Measurements from ENCODE around the gene SAMD13. TPM values are rescaled to one million over a fixed set of nuclear protein-coding genes. Genes with fewer than 3 reads are reported as not detected.

The SAMD13 gene
- total RNA-seq, 1 donor from 2014 or later = 0.93 TPM

GRCh38 chr1:84379138-84379916 is 77.8 kb downstream of the SAMD13 start:
- no peaks in the 10 kb centered on the region for H3K9me3 ChIP-seq (ENCODE audit: insufficient read depth, low read depth, low read length)
- H3K4me2 ChIP-seq (ENCODE audit: low read length) = peak overlapping the region; percentile 64
- no peak overlapping the region for H2AFZ ChIP-seq (ENCODE audit: low read depth, low read length)
- Mint-ChIP-seq H3K27ac (ENCODE audit: unreplicated experiment) (no peak overlapping the region), H3K27me3 (ENCODE audit: low read depth, unreplicated experiment) (no peaks in the 10 kb centered on the region), H3K36me3 (ENCODE audit: low read depth, unreplicated experiment) (no peaks in the 10 kb centered on the region), H3K4me1 (ENCODE audit: low read depth, unreplicated experiment) (peaks cover 12% of the 10 kb centered on the region), H3K9me3 (ENCODE audit: unreplicated experiment) (no peaks in the 10 kb centered on the region), H3K4me3 (ENCODE audit: unreplicated experiment) (no peak overlapping the region)
- peak overlapping the region; percentile 3 for H3K9ac ChIP-seq (ENCODE audit: low read length)
- H3K36me3 ChIP-seq (ENCODE audit: insufficient read depth, low read length) = no peaks in the 10 kb centered on the region
- no peak overlapping the region for H3K4me3 ChIP-seq (ENCODE audit: insufficient read depth, low read depth, low read length)
- peak; percentile 95 for DNase-seq (ENCODE audit: low read depth)
- TF ChIP-seq CTCF (IDR thresholded peaks at IDR 0.05; ENCODE audit: insufficient read depth, low read depth, low read length) (no peak), EZH2 (IDR thresholded peaks at IDR 0.05; ENCODE audit: insufficient read depth, low read length) (no peak)
- H3K4me1 ChIP-seq (ENCODE audit: insufficient read depth, low read length) = peaks cover 40% of the 10 kb centered on the region
- H3K27ac ChIP-seq (ENCODE audit: low read depth, low read length) = peak overlapping the region; percentile 2
- peak; percentile 86 for FAIRE-seq
- no peaks in the 10 kb centered on the region for H4K20me1 ChIP-seq (ENCODE audit: insufficient read depth, low read length)
- no peaks in the 10 kb centered on the region for H3K27me3 ChIP-seq (ENCODE audit: insufficient read depth, low read length)
- H3K79me2 ChIP-seq (ENCODE audit: insufficient read depth, low read length) = no peaks in the 10 kb centered on the region

GRCh38 chr1:84379917-84380180 is 78.3 kb downstream of the SAMD13 start:
- Mint-ChIP-seq H3K27ac (ENCODE audit: unreplicated experiment) (no peak overlapping the region), H3K4me3 (ENCODE audit: unreplicated experiment) (no peak overlapping the region), H3K36me3 (ENCODE audit: low read depth, unreplicated experiment) (no peaks in the 10 kb centered on the region), H3K4me1 (ENCODE audit: low read depth, unreplicated experiment) (peaks cover 12% of the 10 kb centered on the region), H3K27me3 (ENCODE audit: low read depth, unreplicated experiment) (no peaks in the 10 kb centered on the region), H3K9me3 (ENCODE audit: unreplicated experiment) (no peaks in the 10 kb centered on the region)
- DNase-seq (ENCODE audit: low read depth) = no peak
- no peak overlapping the region for H2AFZ ChIP-seq (ENCODE audit: low read depth, low read length)
- FAIRE-seq = no peak
- TF ChIP-seq CTCF (IDR thresholded peaks at IDR 0.05; ENCODE audit: insufficient read depth, low read depth, low read length) (no peak), EZH2 (IDR thresholded peaks at IDR 0.05; ENCODE audit: insufficient read depth, low read length) (no peak)
- no peaks in the 10 kb centered on the region for H3K79me2 ChIP-seq (ENCODE audit: insufficient read depth, low read length)
- no peak overlapping the region for H3K4me3 ChIP-seq (ENCODE audit: insufficient read depth, low read depth, low read length)
- H3K4me1 ChIP-seq (ENCODE audit: insufficient read depth, low read length) = peaks cover 40% of the 10 kb centered on the region
- H3K9ac ChIP-seq (ENCODE audit: low read length) = peak overlapping the region; percentile 3
- no peaks in the 10 kb centered on the region for H3K9me3 ChIP-seq (ENCODE audit: insufficient read depth, low read depth, low read length)
- H3K4me2 ChIP-seq (ENCODE audit: low read length) = peak overlapping the region; percentile 64
- H3K27me3 ChIP-seq (ENCODE audit: insufficient read depth, low read length) = no peaks in the 10 kb centered on the region
- H3K27ac ChIP-seq (ENCODE audit: low read depth, low read length) = no peak overlapping the region
- H3K36me3 ChIP-seq (ENCODE audit: insufficient read depth, low read length) = no peaks in the 10 kb centered on the region
- H4K20me1 ChIP-seq (ENCODE audit: insufficient read depth, low read length) = no peaks in the 10 kb centered on the region

- H4K20me1 ChIP-seq (ENCODE audit: insufficient read depth, low read length) = no peaks in the 10 kb centered on the region
- TF ChIP-seq EZH2 (IDR thresholded peaks at IDR 0.05; ENCODE audit: insufficient read depth, low read length) (no peak), CTCF (IDR thresholded peaks at IDR 0.05; ENCODE audit: insufficient read depth, low read depth, low read length) (no peak)
- no peak overlapping the region for H3K27ac Mint-ChIP-seq (ENCODE audit: unreplicated experiment)
- no peak overlapping the region for H3K9ac ChIP-seq (ENCODE audit: low read length)
- FAIRE-seq = no peak
- H3K36me3 ChIP-seq (ENCODE audit: insufficient read depth, low read length) = no peaks in the 10 kb centered on the region
- no peaks in the 10 kb centered on the region for H3K27me3 ChIP-seq (ENCODE audit: insufficient read depth, low read length)
- H3K4me1 Mint-ChIP-seq (ENCODE audit: low read depth, unreplicated experiment) = peaks cover 4% of the 10 kb centered on the region
- H3K4me2 ChIP-seq (ENCODE audit: low read length) = peak overlapping the region; percentile 0
- H3K4me1 ChIP-seq (ENCODE audit: insufficient read depth, low read length) = peaks cover 34% of the 10 kb centered on the region
- no peak overlapping the region for H3K4me3 Mint-ChIP-seq (ENCODE audit: unreplicated experiment)
- H3K4me3 ChIP-seq (ENCODE audit: insufficient read depth, low read depth, low read length) = no peak overlapping the region
- no peaks in the 10 kb centered on the region for H3K36me3 Mint-ChIP-seq (ENCODE audit: low read depth, unreplicated experiment)
- no peak for DNase-seq (ENCODE audit: low read depth)
- no peaks in the 10 kb centered on the region for H3K79me2 ChIP-seq (ENCODE audit: insufficient read depth, low read length)
- H3K9me3 Mint-ChIP-seq (ENCODE audit: unreplicated experiment) = no peaks in the 10 kb centered on the region
- no peak overlapping the region for H3K27ac ChIP-seq (ENCODE audit: low read depth, low read length)
- no peaks in the 10 kb centered on the region for H3K27me3 Mint-ChIP-seq (ENCODE audit: low read depth, unreplicated experiment)
- H2AFZ ChIP-seq (ENCODE audit: low read depth, low read length) = no peak overlapping the region
- H3K9me3 ChIP-seq (ENCODE audit: insufficient read depth, low read depth, low read length) = no peaks in the 10 kb centered on the region
These were observed 80.6 kb downstream of the SAMD13 start for GRCh38 chr1:84382127-84382526.
